OCI-LY7 (cell line): ENCODE results near the gene IGFL4. TPM values are rescaled to one million over a fixed set of nuclear protein-coding genes. Genes with fewer than 3 reads are reported as not detected.

Experiments used
- BruUV-seq: library from RNA; stranded (reverse); fragments of 400-500 nt; replicated peaks from 2 replicates; lab custom pipeline; 2021; lab: Mats Ljungman, UMichigan
- CTCF ChIA-PET: fragments of 300-600 bp; sonication (Branson Sonifier 250); formaldehyde crosslinking; loops from one replicate; lab custom pipeline; 2022; ENCODE audit warnings: antibody characterized with exemption; ENCODE audit not compliant: unreplicated experiment; lab: Charles Lee
- POLR2A ChIA-PET: fragments of 300-600 bp; sonication (Branson Sonifier 250); formaldehyde crosslinking; loops from one replicate; lab custom pipeline; 2022; ENCODE audit warnings: antibody characterized with exemption; lab: Charles Lee
- DNase-seq: peaks from one replicate; pipeline ENCODE4 v3.0.0-alpha.2; 2015; ENCODE audit warnings: low spot score
- H2AFZ ChIP-seq: fragments of 200-600 bp; sonication (generic), shearing (Covaris generic); 2 replicates; pipeline ENCODE4 v1.6.1; 2014; ENCODE audit warnings: mild to moderate bottlenecking, antibody characterized with exemption, low read length, moderate library complexity
- H3K27ac ChIP-seq: fragments of 200-600 bp; sonication (generic); 2 replicates; pipeline ENCODE4 v1.5.1; 2014; ENCODE audit warnings: mixed run types, low read depth, mild to moderate bottlenecking, moderate library complexity, low read length, inconsistent platforms; ENCODE audit not compliant: poor library complexity, severe bottlenecking
- H3K36me3 ChIP-seq: fragments of 200-600 bp; sonication (generic); 2 replicates; pipeline ENCODE4 v1.6.1; 2014; ENCODE audit warnings: mild to moderate bottlenecking, antibody characterized with exemption, low read length, moderate library complexity, mixed read lengths; ENCODE audit not compliant: insufficient read depth
- H3K4me1 ChIP-seq: fragments of 200-600 bp; sonication (generic); 2 replicates; pipeline ENCODE4 v1.5.1; 2014; ENCODE audit warnings: mild to moderate bottlenecking, low read length; ENCODE audit not compliant: insufficient read depth, poor library complexity, severe bottlenecking
- H3K4me2 ChIP-seq: fragments of 200-600 bp; sonication (generic); 2 replicates; pipeline ENCODE4 v1.6.1; 2014; ENCODE audit warnings: mild to moderate bottlenecking, low read length
- H3K4me3 ChIP-seq: fragments of 200-600 bp; sonication (generic); 2 replicates; pipeline ENCODE4 v1.5.1; 2014; ENCODE audit warnings: mild to moderate bottlenecking, low read depth, low read length; ENCODE audit not compliant: poor library complexity, severe bottlenecking
- H3K79me2 ChIP-seq: fragments of 200-600 bp; sonication (generic); 2 replicates; pipeline ENCODE4 v1.6.1; 2016; ENCODE audit warnings: low read depth, mild to moderate bottlenecking, low read length, moderate library complexity, mixed read lengths; ENCODE audit not compliant: insufficient read depth
- H3K9me2 ChIP-seq: fragments of 200-600 bp; sonication (generic); 2 replicates; pipeline ENCODE4 v1.6.1; 2016; ENCODE audit warnings: mild to moderate bottlenecking, low read length, mixed read lengths; ENCODE audit not compliant: insufficient read depth
- H3K9me3 ChIP-seq: fragments of 200-600 bp; sonication (generic); 2 replicates; pipeline ENCODE4 v1.6.1; 2014; ENCODE audit warnings: mild to moderate bottlenecking, mixed run types, low read length, mixed read lengths
- H4K20me1 ChIP-seq: fragments of 200-600 bp; sonication (generic); 2 replicates; pipeline ENCODE4 v1.6.1; 2014; ENCODE audit warnings: mild to moderate bottlenecking, antibody characterized with exemption, low read length, moderate library complexity, mixed read lengths; ENCODE audit not compliant: insufficient read depth
- CTCF ChIP-seq: fragments of 200-600 bp; sonication (generic); conservative IDR thresholded peaks from 2 replicates; pipeline ENCODE4 v1.5.1; 2014; ENCODE audit warnings: mild to moderate bottlenecking, antibody characterized with exemption, low read length, moderate library complexity, mixed read lengths
- EZH2phosphoT487 ChIP-seq: fragments of 200-600 bp; sonication (generic); IDR thresholded peaks from 2 replicates; pipeline ENCODE4 v1.6.1; 2018; ENCODE audit warnings: low read depth, borderline replicate concordance, mild to moderate bottlenecking, mixed run types, antibody characterized with exemption, low read length, moderate library complexity, mixed read lengths
- intact Hi-C: fragments of 100-400 bp; cut with micrococcal nuclease; formaldehyde crosslinking; loops from one replicate; pipeline ENCODE4 v1.10.0; 2022; ENCODE audit not compliant: unreplicated experiment
- total RNA-seq, 2 experiments: library from RNA; depleted of rRNA in 1 of 2; stranded (reverse); fragments of >200 nt in 1 of 2; shearing (Covaris generic) in 1 of 2; gene quantifications; 2 replicates each; pipeline ENCODE4 v1.2.3, GENCODE V29; 2014 to 2022

The IGFL4 gene
- total RNA-seq, 2 experiments from 2014 or later = not detected

GRCh38 chr19:46073268-46073922 is 32.6 kb upstream of the IGFL4 start:
- no TSS peak for BruUV-seq
- no peak for DNase-seq
- no peak overlapping the region for H3K4me2 ChIP-seq

GRCh38 chr19:46069806-46070341 is 29.1 kb upstream of the IGFL4 start:
- H3K9me2 ChIP-seq = no peaks in the 10 kb centered on the region
- no peak overlapping the region for H3K4me3 ChIP-seq
- no TSS peak for BruUV-seq
- CTCF ChIA-PET = no interaction called here
- no peak for TF ChIP-seq CTCF
- TF ChIP-seq EZH2phosphoT487 = no peak
- H2AFZ ChIP-seq = no peak overlapping the region
- no peaks in the 10 kb centered on the region for H3K36me3 ChIP-seq
- no peaks in the 10 kb centered on the region for H3K9me3 ChIP-seq
- no peak overlapping the region for H3K4me2 ChIP-seq
- H3K4me1 ChIP-seq = no peaks in the 10 kb centered on the region
- no peak for DNase-seq
- H4K20me1 ChIP-seq = no peaks in the 10 kb centered on the region
- no peaks in the 10 kb centered on the region for H3K79me2 ChIP-seq
- POLR2A ChIA-PET = no interaction called here
- no peak overlapping the region for H3K27ac ChIP-seq
- intact Hi-C loops = no loop called here

More at GRCh38 chr19:46073268-46073922, 32.6 kb upstream of the IGFL4 start:
- no peaks in the 10 kb centered on the region for H3K36me3 ChIP-seq
- intact Hi-C loops = no loop called here
- ChIA-PET POLR2A (no interaction called here), CTCF (no interaction called here)
- H2AFZ ChIP-seq = no peak overlapping the region
- H3K9me2 ChIP-seq = no peaks in the 10 kb centered on the region
- H3K4me3 ChIP-seq = no peak overlapping the region
- no peaks in the 10 kb centered on the region for H4K20me1 ChIP-seq
- H3K79me2 ChIP-seq = no peaks in the 10 kb centered on the region
- no peaks in the 10 kb centered on the region for H3K9me3 ChIP-seq
- TF ChIP-seq EZH2phosphoT487 = no peak
- TF ChIP-seq CTCF = no peak
- H3K27ac ChIP-seq = no peak overlapping the region
- H3K4me1 ChIP-seq = no peaks in the 10 kb centered on the region
